Stimulated activated CD4-positive, alpha-beta T cell treated with anti-CD3 and anti-CD28 coated beads, Interleukin-2, amount 100 ng/mL, for 48 hours (primary cell): Measurements from ENCODE around the gene DHRS12.
"Not testable (repeated sequence)": the region's sequence is repeated elsewhere in the genome, so short reads cannot be mapped to it uniquely, and the experiment has no call there.

Experiments used
- DNase-seq, 2 donors: peaks; one replicate each; pipeline ENCODE4 v3.0.0-alpha.2; 2020

Gene DHRS12

DNA sequence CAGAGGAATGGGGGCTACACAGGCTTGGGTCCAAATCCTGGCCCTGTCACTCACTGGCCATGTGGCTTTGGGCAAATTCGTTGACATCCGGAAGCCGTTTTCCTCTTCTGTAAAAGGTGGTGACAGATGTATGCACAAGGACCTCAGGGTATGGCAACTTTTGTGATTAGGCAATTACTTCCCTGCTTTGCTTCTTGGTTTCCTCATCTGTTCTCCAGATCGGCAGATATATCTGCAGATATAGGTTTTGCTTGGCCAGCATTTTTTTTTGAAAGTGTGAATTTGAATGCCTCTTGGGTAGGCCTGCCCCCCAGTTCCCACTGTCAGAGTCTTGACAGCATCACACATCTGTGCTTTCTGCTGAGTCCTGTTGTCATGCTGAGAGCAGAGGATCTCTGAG is 23.3 kb upstream of the DHRS12 start:
- DNase-seq: no peak

GRCh38 chr13:51826606-51827005 is 22.6 kb upstream of the DHRS12 start:
- DNase-seq: no peak

DNA sequence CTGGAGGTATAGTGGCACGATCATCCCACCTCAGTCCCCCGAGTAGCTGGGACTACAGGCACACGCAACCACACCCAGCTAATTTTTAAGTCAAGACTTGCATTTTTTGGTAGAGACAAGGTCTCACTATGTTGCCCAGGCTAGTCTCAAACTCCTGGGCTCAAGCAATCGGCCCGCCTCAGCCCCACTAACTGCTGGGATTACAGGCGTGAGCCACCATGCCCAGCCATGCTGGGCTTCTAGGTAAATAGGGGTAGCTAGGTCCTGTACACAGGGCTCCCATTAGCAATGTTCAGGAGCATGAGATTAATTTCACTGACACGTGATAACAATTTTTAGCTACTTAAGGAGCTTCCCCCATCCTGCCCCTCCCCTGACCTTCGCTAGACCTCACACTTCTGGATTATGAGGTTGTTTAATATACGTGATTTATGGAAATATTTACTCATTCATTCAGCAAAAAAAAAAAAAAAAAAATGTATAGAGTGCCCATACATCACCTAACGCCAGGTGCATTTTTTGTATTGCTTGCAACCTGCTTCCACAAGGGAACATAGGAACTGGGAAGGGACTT is 21.8 kb upstream of the DHRS12 start:
- DNase-seq: no peak

DNA sequence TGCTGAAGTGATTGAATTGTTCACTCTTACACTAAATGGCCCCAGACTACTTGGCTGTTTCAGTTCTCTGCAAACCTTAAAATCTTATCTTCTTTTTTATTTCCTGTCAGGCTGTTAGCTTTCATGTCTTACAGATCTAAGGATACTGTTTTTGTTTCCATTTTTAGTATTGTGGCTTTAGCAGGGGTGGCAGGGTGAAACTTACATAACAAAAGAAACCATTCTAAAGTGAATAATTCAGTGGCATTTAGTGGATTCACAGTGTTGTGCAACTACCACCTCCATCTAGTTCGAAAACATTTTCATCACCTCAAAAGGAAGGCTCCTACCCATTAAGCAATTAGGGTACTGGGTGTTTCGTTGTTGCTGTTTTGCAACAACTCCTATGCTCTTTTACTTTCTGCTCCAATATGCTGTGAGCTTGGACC is 21.2 kb upstream of the DHRS12 start:
- no peak for DNase-seq

- not testable (repeated sequence) for DNase-seq
Observed at GRCh38 chr13:51824712-51825111, 20.7 kb upstream of the DHRS12 start.

GRCh38 chr13:51823863-51824262 is 19.9 kb upstream of the DHRS12 start:
- no peak for DNase-seq

- DNase-seq: no peak
Observed at GRCh38 chr13:51823359-51823758, 19.4 kb upstream of the DHRS12 start.

GRCh38 chr13:51822106-51822815 is 18.3 kb upstream of the DHRS12 start:
- no peak for DNase-seq

- DNase-seq: no peak
Observed at GRCh38 chr13:51821606-51822005, 17.6 kb upstream of the DHRS12 start.

DNA sequence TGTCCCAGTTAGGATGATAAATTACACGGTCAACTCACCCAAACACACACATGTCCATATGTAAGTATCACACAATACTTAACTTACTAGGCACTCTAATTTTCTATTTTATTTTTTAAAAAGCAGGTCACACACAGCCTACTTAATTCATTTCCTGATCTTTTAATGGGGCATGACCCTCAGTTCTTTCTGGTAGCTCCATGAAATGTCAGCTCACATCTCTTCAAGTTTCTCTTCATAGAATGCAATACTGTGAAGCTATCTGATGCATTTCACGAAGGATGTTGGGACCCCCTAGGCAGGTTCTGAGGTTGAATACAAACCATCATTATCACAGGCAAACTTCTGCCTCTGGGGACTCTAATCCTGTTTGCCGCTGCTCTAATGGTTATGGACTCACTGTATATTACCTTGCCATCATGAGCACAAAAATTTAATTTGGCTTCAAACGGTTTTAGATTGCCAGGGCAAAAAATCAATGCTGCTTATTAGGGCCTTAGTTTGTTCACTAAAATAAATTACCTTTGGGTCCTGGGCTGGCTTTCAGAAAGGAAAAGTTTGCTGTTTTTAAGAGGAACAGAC is 16.1 kb upstream of the DHRS12 start:
- DNase-seq: no peak

DNA sequence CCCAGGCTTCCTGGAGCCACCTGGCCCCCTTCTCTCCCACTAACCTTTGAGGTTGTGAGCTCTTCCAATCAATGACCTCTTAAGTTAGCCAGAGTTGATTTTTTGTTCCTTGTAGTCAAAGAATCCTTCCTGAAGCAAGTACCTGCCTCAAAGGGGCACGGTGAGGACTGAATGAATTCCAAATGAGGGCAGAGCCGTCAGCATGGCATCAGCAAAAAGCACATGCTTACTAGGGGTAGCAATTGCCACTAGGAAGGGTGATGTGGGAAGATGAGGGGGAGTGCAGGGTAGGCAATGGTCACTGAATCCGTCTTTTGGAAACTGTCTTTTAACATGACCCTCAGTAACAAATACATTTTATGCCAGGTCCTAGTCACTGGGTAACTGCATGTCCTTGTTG is 15.6 kb upstream of the DHRS12 start:
- DNase-seq: no peak

DNA sequence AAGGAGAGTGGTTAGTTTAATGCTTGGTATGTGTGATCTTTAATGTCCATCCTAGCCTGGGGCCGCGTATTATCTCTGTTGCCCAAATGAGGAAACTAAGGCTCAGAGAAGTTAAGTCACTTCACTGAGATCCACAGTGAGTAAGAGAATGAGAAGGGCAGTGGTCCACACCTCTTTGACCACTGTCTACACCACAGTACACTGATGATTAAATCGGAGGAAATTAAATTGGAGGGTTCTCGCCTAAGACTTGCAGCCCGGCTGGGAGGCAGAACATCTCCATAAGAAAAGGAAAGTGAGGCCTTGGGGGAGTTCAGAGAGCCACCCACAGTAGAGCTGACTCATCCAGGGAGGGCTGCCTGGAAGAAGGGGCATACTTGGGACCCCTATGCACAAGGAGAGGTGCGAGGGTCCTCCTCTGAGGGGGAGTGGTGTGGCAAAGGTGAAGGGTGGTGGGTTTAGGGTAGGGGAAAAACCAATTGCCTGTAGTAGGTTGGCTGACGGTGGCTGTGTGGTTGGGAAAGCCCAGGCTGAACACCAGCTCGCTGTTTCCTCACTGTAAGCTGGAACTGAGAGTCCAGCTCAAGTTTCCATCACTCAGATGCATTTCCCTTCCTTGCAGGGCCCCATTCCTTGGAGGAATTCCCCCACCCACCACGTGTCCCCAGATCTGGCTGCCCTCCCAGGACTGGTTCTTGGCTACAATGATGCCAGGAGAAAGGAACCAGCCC is 15.0 kb upstream of the DHRS12 start:
- peak in 1 of 2 donors; percentile 55 for DNase-seq

- DNase-seq: no peak
Observed at GRCh38 chr13:51818276-51818675, 14.3 kb upstream of the DHRS12 start.

GRCh38 chr13:51817717-51818116 is 13.8 kb upstream of the DHRS12 start:
- no peak for DNase-seq

DNA sequence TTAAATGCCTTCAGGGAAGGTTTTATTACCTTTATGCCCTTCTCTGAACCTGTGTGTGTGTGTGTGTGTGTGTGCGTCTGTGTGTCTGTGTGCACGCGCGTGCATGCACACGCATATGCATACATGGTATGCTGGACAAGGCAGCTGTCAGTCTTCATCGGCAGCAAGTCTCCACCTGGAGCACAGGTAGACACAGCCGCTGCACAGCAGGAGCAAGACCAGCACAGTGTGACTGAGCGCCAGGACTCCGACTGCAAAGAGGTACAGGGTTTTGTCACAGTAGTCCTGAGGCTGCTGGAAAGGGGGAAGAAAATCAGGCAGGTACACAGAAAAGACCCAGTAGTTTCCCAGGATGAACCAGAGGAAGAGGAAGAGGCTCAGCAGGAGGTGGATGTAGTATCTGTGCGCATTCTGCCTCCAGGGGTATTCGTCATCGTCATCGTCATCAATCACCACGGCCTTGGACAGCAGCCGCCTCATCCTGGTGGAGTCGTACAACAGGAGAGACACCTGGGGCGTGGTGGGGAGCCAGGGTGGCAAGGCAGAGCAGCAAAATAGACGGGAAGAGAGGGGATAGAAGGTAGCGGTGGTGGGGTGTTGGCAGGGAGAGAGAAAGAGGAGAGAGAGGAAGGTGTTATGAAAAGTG is 12.8 kb upstream of the DHRS12 start:
- DNase-seq: no peak

DNA sequence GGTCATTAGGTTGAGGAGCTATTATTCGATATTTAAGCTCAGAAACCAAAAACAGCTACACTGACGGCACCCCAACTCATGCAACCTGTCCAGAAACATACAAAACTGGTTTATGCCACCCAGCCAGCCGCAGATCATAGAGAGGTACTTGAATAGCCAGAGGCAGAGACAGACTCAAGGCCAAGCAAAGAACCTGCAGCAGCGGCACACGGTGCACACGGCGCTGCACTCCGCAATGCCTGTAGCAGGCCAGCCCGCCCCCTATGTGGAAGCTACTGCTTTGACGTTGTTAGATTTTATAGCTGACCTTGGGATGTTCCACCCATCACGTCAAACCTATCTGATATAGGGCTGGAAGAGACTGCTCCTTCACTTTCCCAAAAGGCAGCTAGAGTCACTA is 11.9 kb upstream of the DHRS12 start:
- no peak for DNase-seq

GRCh38 chr13:51814825-51815650 is 11.1 kb upstream of the DHRS12 start:
- peak; percentile 67 to 72 for DNase-seq

- DNase-seq: no peak
Observed at GRCh38 chr13:51814071-51814470, 10.1 kb upstream of the DHRS12 start.

- DNase-seq: no peak
Observed at GRCh38 chr13:51811920-51812451, 8.0 kb upstream of the DHRS12 start.

DNA sequence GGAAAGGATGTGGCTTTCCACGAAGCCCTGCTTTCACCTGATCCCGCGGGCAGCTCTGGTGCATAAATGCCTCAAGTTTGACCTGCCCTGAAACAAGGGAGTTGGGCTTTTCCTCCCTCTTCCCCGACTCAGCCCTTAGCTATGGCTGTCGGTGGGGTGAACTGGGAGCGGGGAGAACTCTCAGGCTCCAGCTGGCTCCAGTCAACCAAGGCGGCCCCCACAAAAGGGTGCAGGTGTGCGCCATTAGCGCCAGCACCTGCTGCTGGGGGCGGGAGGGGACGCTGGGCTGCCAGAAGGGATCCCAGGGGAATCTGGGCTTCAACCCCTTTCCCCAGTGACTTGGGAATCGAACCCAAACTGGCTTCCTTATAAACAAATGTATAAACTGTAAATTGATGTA is 7.1 kb upstream of the DHRS12 start:
- DNase-seq: no peak

DNA sequence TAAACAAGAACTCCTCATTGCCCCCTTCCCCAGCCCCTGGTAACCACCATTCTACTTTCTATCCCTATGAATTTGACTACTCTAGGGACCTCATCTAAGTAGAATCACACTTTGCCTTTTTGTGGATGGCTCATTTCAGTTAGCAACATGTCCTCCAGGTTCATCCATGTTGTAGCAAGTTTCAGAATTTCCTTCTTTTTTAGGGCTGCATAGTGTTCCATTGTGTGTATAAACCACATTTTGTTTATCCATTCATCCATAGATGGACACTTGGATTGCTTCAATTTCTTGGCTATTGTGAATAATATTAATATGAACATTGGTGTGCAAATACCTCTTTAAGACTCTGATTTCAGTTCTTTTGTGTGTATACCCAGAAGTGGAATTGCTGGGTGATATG is 4.8 kb upstream of the DHRS12 start:
- no peak for DNase-seq

DNA sequence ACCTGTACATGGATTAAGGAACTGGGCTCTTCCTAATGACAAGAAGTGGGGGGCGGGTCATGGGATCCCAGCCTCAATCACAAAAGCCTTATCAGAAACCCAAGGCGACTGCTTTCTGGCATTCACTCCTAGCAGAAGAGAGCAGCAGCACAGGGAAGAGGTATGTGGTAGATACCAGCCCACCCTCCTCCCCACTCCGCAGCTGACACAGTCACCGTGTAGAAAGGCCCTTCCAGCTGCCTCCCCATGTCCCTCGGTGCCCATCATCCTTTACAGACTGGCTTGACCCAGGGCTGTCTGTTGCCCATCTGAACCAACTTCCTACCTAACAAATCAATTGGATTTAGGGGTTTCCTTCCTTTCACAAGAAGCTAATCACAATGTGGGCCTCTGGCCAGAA is 3.1 kb upstream of the DHRS12 start:
- DNase-seq: no peak
